Tibial nerve (tissue), 4 donors: ENCODE measurements around the gene ASTN2. TPM values are rescaled to one million over a fixed set of nuclear protein-coding genes. Genes with fewer than 3 reads are reported as not detected.
"Not testable (repeated sequence)": the region's sequence is repeated elsewhere in the genome, so short reads cannot be mapped to it uniquely, and the experiment has no call there.

Experiments
- DNase-seq, 2 donors: peaks; one replicate each; pipeline ENCODE4 v3.0.0-alpha.2; 2019; ENCODE audit warnings: low spot score in 2 of 2
- H3K27ac ChIP-seq, 4 donors: fragments of 200-600 bp; sonication (generic) in 3 of 4; one replicate each; pipeline ENCODE4 v1.5.1; 2017 to 2019; ENCODE audit warnings: mild to moderate bottlenecking in 1 of 4
- H3K27me3 ChIP-seq, 2 donors: fragments of 200-600 bp; sonication (generic) in 1 of 2; one replicate each; pipeline versions ENCODE4 v1.5.1 to v1.6.0; 2017 to 2019
- H3K36me3 ChIP-seq, 3 donors: fragments of 200-600 bp; sonication (generic); one replicate each; pipeline ENCODE4 v1.5.1; 2018 to 2019
- H3K4me1 ChIP-seq, 4 donors: fragments of 200-600 bp; sonication (generic) in 3 of 4; one replicate each; pipeline ENCODE4 v1.5.1; 2017 to 2019
- H3K4me3 ChIP-seq, 4 donors: fragments of 200-600 bp; sonication (generic) in 3 of 4; one replicate each; pipeline ENCODE4 v1.5.1; 2017 to 2019; ENCODE audit warnings: mild to moderate bottlenecking in 1 of 4, moderate library complexity in 1 of 4
- H3K9me3 ChIP-seq, 4 donors: fragments of 200-600 bp; sonication (generic) in 3 of 4; one replicate each; pipeline ENCODE4 v1.5.1; 2017 to 2019
- EP300 ChIP-seq, 2 donors: sonication (generic); formaldehyde crosslinking; IDR thresholded peaks; one replicate each; pipeline ENCODE4 v1.6.1; 2017; ENCODE audit warnings: antibody characterized with exemption in 2 of 2, mild to moderate bottlenecking in 1 of 2
- POLR2A ChIP-seq, 2 donors: fragments of 450-650 bp; IDR thresholded peaks; one replicate each; pipeline ENCODE4 v1.6.1; 2017; ENCODE audit warnings: antibody characterized with exemption in 2 of 2, mild to moderate bottlenecking in 2 of 2, moderate library complexity in 2 of 2
- WGBS, 2 donors: methylation state at CpG; one replicate each; pipeline ENCODE4 v1.1.5; 2018; 5-methylcytosine and 5-hydroxymethylcytosine counted together
- total RNA-seq, 4 donors: library from RNA; depleted of rRNA; stranded (reverse); fragments of >200 nt; gene quantifications; one replicate each; pipeline ENCODE4 v1.1.0, GENCODE V29; 2016
- TF ChIP-seq, protein P1 (sequence below), 5 experiments: fragments of 200-600 bp in 3 of 5; fragments of 450-650 bp in 2 of 5; sonication (generic) in 3 of 5; IDR thresholded peaks; one replicate each; pipeline ENCODE4 v1.5.1; 2016 to 2019; ENCODE audit warnings: antibody characterized with exemption in 5 of 5, mild to moderate bottlenecking in 3 of 5, moderate library complexity in 2 of 5

Gene ASTN2
- total RNA-seq, 4 donors from 2014 or later = 9.0 to 14.9 (median 12.3) TPM

DNA sequence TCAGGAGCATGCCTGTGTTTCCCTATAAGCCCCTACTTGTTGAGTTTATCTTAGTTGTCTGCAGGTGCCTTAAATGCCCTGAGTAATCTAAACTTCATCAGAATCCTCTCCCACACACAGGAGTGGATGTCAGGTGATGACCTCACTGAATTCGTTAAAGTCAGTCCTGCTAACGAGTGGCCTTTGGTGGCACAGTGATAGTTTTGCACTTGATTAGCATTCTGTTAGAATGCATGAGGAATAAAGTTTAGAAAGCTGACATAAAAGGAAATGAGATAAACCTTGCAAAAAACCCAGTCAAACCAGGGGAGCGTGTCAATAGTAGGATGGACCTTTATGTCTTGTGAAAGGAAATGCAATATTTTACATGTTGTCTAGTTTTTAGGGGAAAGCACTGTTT lies 723.2 kb downstream of the ASTN2 start:
- Histone ChIP-seq H3K27ac (no peak overlapping the region), H3K4me3 (no peak overlapping the region), H3K27me3 (no peaks in the 10 kb centered on the region), H3K4me1 (peaks cover 0 to 42% (median 10%) of the 10 kb centered on the region in 4 donors), H3K9me3 (no peaks in the 10 kb centered on the region), H3K36me3 (peaks cover 0 to 19% (median 0%) of the 10 kb centered on the region in 3 donors)
- WGBS, 2 donors = 92 to 94% methylated on average over 3 of the region's 3 CpGs
- TF ChIP-seq, protein P1, sequence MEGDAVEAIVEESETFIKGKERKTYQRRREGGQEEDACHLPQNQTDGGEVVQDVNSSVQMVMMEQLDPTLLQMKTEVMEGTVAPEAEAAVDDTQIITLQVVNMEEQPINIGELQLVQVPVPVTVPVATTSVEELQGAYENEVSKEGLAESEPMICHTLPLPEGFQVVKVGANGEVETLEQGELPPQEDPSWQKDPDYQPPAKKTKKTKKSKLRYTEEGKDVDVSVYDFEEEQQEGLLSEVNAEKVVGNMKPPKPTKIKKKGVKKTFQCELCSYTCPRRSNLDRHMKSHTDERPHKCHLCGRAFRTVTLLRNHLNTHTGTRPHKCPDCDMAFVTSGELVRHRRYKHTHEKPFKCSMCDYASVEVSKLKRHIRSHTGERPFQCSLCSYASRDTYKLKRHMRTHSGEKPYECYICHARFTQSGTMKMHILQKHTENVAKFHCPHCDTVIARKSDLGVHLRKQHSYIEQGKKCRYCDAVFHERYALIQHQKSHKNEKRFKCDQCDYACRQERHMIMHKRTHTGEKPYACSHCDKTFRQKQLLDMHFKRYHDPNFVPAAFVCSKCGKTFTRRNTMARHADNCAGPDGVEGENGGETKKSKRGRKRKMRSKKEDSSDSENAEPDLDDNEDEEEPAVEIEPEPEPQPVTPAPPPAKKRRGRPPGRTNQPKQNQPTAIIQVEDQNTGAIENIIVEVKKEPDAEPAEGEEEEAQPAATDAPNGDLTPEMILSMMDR (IDR thresholded peaks at IDR 0.05) = no peak
- TF ChIP-seq POLR2A (IDR thresholded peaks at IDR 0.05) = no peak
- no peak for TF ChIP-seq EP300 (IDR thresholded peaks at IDR 0.05)
- no peak for DNase-seq

DNA sequence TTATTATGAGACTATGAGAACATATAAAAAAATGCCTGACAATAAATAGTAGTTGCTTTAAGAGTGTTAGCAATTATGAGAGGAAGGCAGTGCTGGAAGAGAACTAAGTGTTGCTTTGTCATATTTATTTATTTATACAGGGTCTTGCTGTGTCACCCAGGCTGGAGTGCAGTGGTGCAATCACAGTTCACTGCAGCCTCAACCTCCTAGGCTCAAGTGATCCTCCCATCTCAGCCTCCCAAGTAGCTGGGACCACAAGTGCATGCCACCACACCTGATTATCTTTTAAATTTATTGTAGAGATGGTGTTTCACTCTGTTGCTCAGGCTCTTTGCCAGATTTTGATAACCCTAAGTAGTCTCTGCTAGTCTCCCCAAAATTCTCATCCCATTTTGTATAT lies 724.1 kb downstream of the ASTN2 start:
- DNase-seq, H3K4me3 ChIP-seq, H3K27me3 ChIP-seq, H3K9me3 ChIP-seq, H3K27ac ChIP-seq: not testable (repeated sequence)
- Histone ChIP-seq H3K36me3 (peaks cover 0 to 19% (median 0%) of the 10 kb centered on the region in 3 donors), H3K4me1 (peaks cover 0 to 46% (median 14%) of the 10 kb centered on the region in 4 donors)

DNA sequence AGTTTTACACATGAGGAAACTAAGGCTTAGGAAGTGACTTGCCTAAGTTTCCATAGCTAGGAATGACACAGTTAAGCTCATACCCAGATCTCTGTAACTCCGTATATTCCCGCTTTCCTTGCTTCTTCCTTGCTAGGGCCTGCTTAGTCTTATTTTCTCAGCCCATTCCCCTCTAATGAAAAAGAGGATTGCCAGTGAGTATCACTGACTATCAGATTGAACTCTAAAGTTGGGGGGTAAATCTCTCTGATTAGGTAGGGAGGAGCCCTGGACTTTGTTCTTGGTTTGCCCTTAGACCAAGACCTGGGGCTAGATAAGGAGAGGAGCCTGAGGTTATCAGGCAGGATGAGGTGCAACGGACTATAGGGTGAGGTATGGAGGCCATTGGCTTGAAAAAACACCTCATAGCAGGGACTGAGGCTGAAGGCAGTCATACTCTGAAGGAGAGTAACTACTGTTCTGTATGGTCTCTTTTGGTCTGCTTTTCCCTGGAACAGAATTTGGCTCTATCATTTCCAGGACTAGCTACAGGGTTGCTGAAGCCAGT lies 725.3 kb downstream of the ASTN2 start:
- no peak overlapping the region for H3K4me3 ChIP-seq
- WGBS, 2 donors = 94 to 95% methylated on average over 3 of the region's 3 CpGs

DNA sequence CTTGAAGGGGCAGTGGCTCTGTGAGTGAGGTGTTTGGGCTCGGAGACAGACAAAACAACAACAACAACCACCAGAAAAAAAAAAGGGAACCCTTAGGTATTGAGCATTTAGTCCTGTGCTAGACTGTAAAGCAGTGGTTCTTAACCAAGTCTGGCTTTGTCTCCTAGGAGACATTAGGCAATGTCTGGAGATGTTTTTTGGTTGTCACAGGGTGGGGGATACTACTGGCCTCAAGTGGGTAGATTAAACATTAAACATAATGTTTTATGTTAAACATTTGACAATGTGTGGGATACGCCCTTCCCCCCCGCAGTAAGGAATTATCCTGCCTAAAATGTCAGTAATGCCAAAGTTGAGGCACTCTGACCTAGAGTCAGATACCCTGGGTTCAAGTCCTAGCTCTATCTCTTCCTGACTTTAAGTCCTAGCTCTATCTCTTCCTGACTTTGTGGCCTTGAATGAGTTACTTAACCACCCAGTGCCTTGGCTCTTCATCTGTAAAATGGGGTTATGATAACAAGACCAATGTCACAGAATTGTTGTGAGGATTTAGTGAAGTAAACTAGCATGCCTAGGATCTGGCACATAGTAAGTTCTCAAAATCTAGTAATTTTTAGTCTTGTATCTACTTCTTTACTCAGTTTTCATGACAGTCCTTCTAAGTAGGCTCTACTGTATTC lies 725.9 kb downstream of the ASTN2 start:
- 85 to 89% methylated on average over 3 of the region's 3 CpGs for WGBS, 2 donors
- no peak overlapping the region for H3K4me3 ChIP-seq
- no peak overlapping the region for H3K27ac ChIP-seq
- DNase-seq = no peak
- peaks cover 0 to 45% (median 14%) of the 10 kb centered on the region in 4 donors for H3K4me1 ChIP-seq
- H3K27me3 ChIP-seq = no peaks in the 10 kb centered on the region
- TF ChIP-seq POLR2A (IDR thresholded peaks at IDR 0.05) (no peak), EP300 (IDR thresholded peaks at IDR 0.05) (no peak)
- TF ChIP-seq, protein P1 (IDR thresholded peaks at IDR 0.05) = no peak
- no peaks in the 10 kb centered on the region for H3K9me3 ChIP-seq
- peaks cover 0 to 6% (median 0%) of the 10 kb centered on the region in 3 donors for H3K36me3 ChIP-seq

More for the DNA sequence above, 725.3 kb downstream of the ASTN2 start:
- TF ChIP-seq EP300 (IDR thresholded peaks at IDR 0.05) (no peak), POLR2A (IDR thresholded peaks at IDR 0.05) (no peak)
- TF ChIP-seq, protein P1 (IDR thresholded peaks at IDR 0.05) = no peak
- peaks cover 0 to 46% (median 14%) of the 10 kb centered on the region in 4 donors for H3K4me1 ChIP-seq
- peaks cover 0 to 9% (median 0%) of the 10 kb centered on the region in 3 donors for H3K36me3 ChIP-seq
- no peak overlapping the region for H3K27ac ChIP-seq
- DNase-seq = no peak
- no peaks in the 10 kb centered on the region for H3K9me3 ChIP-seq
- H3K27me3 ChIP-seq = no peaks in the 10 kb centered on the region

DNA sequence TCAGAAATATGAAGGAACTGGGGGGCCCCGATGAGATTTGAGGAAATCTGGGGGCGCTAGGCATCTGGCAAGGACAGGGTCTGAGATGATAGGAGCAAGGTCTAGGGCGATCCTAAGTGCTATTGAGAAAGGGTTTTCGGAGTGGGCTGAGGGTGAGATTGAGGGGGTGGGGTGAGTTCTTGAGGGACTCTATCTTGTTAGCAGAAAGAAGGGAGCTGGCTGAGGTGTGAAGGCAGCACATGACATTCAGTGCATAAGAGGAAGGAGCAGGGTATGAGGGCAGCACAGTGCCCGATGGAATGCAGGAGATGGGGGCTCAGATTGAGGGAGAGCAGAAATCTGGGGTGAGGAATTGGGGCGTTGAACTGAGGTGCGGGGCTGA lies 727.1 kb downstream of the ASTN2 start:
- Histone ChIP-seq H3K4me3 (peak overlapping the region; percentile 70 to 90 (median 79)), H3K27me3 (no peaks in the 10 kb centered on the region), H3K4me1 (peaks cover 0 to 38% (median 14%) of the 10 kb centered on the region in 4 donors), H3K9me3 (no peaks in the 10 kb centered on the region), H3K27ac (peak overlapping the region; percentile 58 to 91 (median 74)), H3K36me3 (no peaks in the 10 kb centered on the region)
- no peak for DNase-seq
- TF ChIP-seq EP300 (IDR thresholded peaks at IDR 0.05) = no peak
- TF ChIP-seq POLR2A (IDR thresholded peaks at IDR 0.05) = no peak
- TF ChIP-seq, protein P1 (IDR thresholded peaks at IDR 0.05) = no peak
- WGBS, 2 donors = 15 to 18% methylated on average over 7 of the region's 7 CpGs
